GM23338 (cell line): ENCODE measurements around the gene UQCC3. TPM values are rescaled to one million over a fixed set of nuclear protein-coding genes. Genes with fewer than 3 reads are reported as not detected.
A peak's percentile ranks its signal among the peaks of the same experiment; 100 is the strongest.

Experiments
- ATAC-seq: fragments of 200-7000 bp; cut with Tn5 transposase; 3 replicates; pipeline ENCODE4 v1.9.1; 2020
- DNase-seq: peaks from one replicate; pipeline ENCODE4 v3.0.0-alpha.2; 2015; ENCODE audit warnings: low spot score
- H2AFZ ChIP-seq: fragments of 200-600 bp; sonication (generic); 2 replicates; pipeline ENCODE4 v1.8.0; 2016; ENCODE audit warnings: antibody characterized with exemption, mild to moderate bottlenecking, moderate library complexity
- H3F3A ChIP-seq: fragments of 200-600 bp; sonication (generic); replicated peaks from 2 replicates; pipeline ENCODE4 v1.8.0; 2017; ENCODE audit warnings: antibody characterized with exemption, mixed run types, low read depth
- H3K27ac ChIP-seq: fragments of 200-600 bp; sonication (generic); 2 replicates; pipeline ENCODE4 v1.6.1; 2016; ENCODE audit warnings: low read depth
- H3K27me3 ChIP-seq: fragments of 200-600 bp; sonication (generic); 2 replicates; pipeline ENCODE4 v1.8.0; 2016; ENCODE audit warnings: mild to moderate bottlenecking, mixed run types, moderate library complexity; ENCODE audit not compliant: insufficient read depth
- H3K36me3 ChIP-seq: fragments of 200-600 bp; sonication (generic); 2 replicates; pipeline ENCODE4 v1.8.0; 2016; ENCODE audit warnings: mild to moderate bottlenecking; ENCODE audit not compliant: insufficient read depth
- H3K4me1 ChIP-seq: fragments of 200-600 bp; sonication (generic); 2 replicates; pipeline ENCODE4 v1.8.0; 2016; ENCODE audit warnings: mild to moderate bottlenecking, moderate library complexity; ENCODE audit not compliant: insufficient read depth
- H3K4me2 ChIP-seq: fragments of 200-600 bp; sonication (generic); 2 replicates; pipeline ENCODE4 v1.7.1; 2017; ENCODE audit warnings: mixed run types
- H3K4me3 ChIP-seq: fragments of 200-600 bp; sonication (generic); 2 replicates; pipeline ENCODE4 v1.6.1; 2016; ENCODE audit warnings: mixed run types
- H3K79me2 ChIP-seq: fragments of 200-600 bp; sonication (generic); replicated peaks from 2 replicates; pipeline ENCODE4 v1.8.0; 2017; ENCODE audit warnings: mild to moderate bottlenecking; ENCODE audit not compliant: insufficient read depth
- H3K9me2 ChIP-seq: fragments of 200-600 bp; sonication (generic); 2 replicates; pipeline ENCODE4 v1.8.0; 2017; ENCODE audit not compliant: insufficient read depth
- H4K20me1 ChIP-seq: fragments of 200-600 bp; sonication (generic); replicated peaks from 2 replicates; pipeline ENCODE4 v1.8.0; 2017; ENCODE audit warnings: mild to moderate bottlenecking; ENCODE audit not compliant: insufficient read depth
- H3K27ac Mint-ChIP-seq: 2 replicates; pipeline ENCODE4 v1.8.0; 2020; ENCODE audit warnings: inconsistent platforms, mild to moderate bottlenecking, moderate library complexity, mixed read lengths
- H3K27me3 Mint-ChIP-seq: 3 replicates; pipeline ENCODE4 v1.8.0; 2022; ENCODE audit warnings: low read depth, mild to moderate bottlenecking, moderate library complexity, mixed read lengths, inconsistent platforms; ENCODE audit not compliant: insufficient read depth, poor library complexity
- H3K36me3 Mint-ChIP-seq: 3 replicates; pipeline ENCODE4 v1.8.0; 2021; ENCODE audit warnings: low read depth, mild to moderate bottlenecking, inconsistent platforms, moderate library complexity, mixed read lengths
- H3K4me1 Mint-ChIP-seq: 3 replicates; pipeline ENCODE4 v1.8.0; 2020; ENCODE audit warnings: mild to moderate bottlenecking, inconsistent platforms, mixed read lengths
- H3K4me3 Mint-ChIP-seq: 3 replicates; pipeline ENCODE4 v1.8.0; 2021; ENCODE audit warnings: moderate library complexity, mild to moderate bottlenecking, inconsistent platforms, mixed read lengths
- H3K9me3 Mint-ChIP-seq: 3 replicates; pipeline ENCODE4 v1.8.0; 2020; ENCODE audit warnings: moderate library complexity, mild to moderate bottlenecking, inconsistent platforms, mixed read lengths
- CREB1 ChIP-seq: fragments of 250-450 bp; sonication (Bioruptor Pico); IDR thresholded peaks from 2 replicates; pipeline ENCODE4 v1.5.0; 2020; ENCODE audit warnings: low read depth, mild to moderate bottlenecking, moderate library complexity
- EZH2phosphoT487 ChIP-seq: fragments of 200-600 bp; sonication (generic); IDR thresholded peaks from one replicate; pipeline ENCODE4 v1.8.1; 2018; ENCODE audit warnings: antibody characterized with exemption; ENCODE audit not compliant: unreplicated experiment
- JUNB ChIP-seq: IDR thresholded peaks from one replicate; pipeline ENCODE4 v1.6.1; 2016; ENCODE audit warnings: antibody characterized with exemption; ENCODE audit not compliant: unreplicated experiment
- POLR2AphosphoS5 ChIP-seq: IDR thresholded peaks from 2 replicates; pipeline ENCODE4 v1.6.1; 2016; ENCODE audit warnings: antibody characterized with exemption, low read depth
- ZNF331 ChIP-seq: fragments of 250-450 bp; sonication (Bioruptor Pico); IDR thresholded peaks from 2 replicates; pipeline ENCODE4 v1.5.0; 2020; ENCODE audit warnings: low read depth, mild to moderate bottlenecking, moderate library complexity
- ZNF462 ChIP-seq: fragments of 250-450 bp; sonication (Bioruptor Pico); IDR thresholded peaks from 2 replicates; pipeline ENCODE4 v1.5.0; 2020; ENCODE audit warnings: mild to moderate bottlenecking, moderate library complexity
- polyA plus RNA-seq: library from polyadenylated mRNA; unstranded; fragments of >200 nt; fragmentation: Nextera tagmentation; extraction: Ambion mirVana; gene quantifications from 2 replicates; pipeline ENCODE4 v1.2.1, GENCODE V29; 2016
- total RNA-seq: library from RNA; depleted of rRNA; stranded (reverse); fragments of >200 nt; shearing (Covaris generic); gene quantifications from 2 replicates; pipeline ENCODE4 v1.2.3, GENCODE V29; 2014
- TF ChIP-seq, protein P1 (sequence below): IDR thresholded peaks from 2 replicates; pipeline ENCODE4 v1.6.1; 2016; ENCODE audit warnings: antibody characterized with exemption

The UQCC3 gene
- total and polyA plus RNA-seq, 2 experiments from 2014 or later: 13.0 to 54.7 TPM

- no peaks in the 10 kb centered on the region for H3K9me3 Mint-ChIP-seq
- Histone ChIP-seq H3K27me3 (no peaks in the 10 kb centered on the region), H3K36me3 (peaks cover 13% of the 10 kb centered on the region), H4K20me1 (no peaks in the 10 kb centered on the region; the same call in 1 of the 2 replicates), H3K4me3 (peak within 1 kb of the TSS; percentile 82), H3K4me1 (peaks cover 28% of the 10 kb centered on the region), H3K9me2 (no peaks in the 10 kb centered on the region), H3K4me2 (peak within 1 kb of the TSS; percentile 95), H3K79me2 (peaks cover 9% of the 10 kb centered on the region), H2AFZ (no peak within 1 kb of the TSS), H3K27ac (peak within 1 kb of the TSS; percentile 60), H3F3A (peaks cover 54% of the 10 kb centered on the region)
- H3K27me3 Mint-ChIP-seq: peaks cover 27% of the 10 kb centered on the region
- ATAC-seq (peak; percentile 62), DNase-seq (peak; percentile 99)
- peak within 1 kb of the TSS; percentile 92 for H3K4me3 Mint-ChIP-seq
- H3K4me1 Mint-ChIP-seq: peaks cover 36% of the 10 kb centered on the region
- H3K27ac Mint-ChIP-seq: peak within 1 kb of the TSS; percentile 95
- TF ChIP-seq, protein P1, sequence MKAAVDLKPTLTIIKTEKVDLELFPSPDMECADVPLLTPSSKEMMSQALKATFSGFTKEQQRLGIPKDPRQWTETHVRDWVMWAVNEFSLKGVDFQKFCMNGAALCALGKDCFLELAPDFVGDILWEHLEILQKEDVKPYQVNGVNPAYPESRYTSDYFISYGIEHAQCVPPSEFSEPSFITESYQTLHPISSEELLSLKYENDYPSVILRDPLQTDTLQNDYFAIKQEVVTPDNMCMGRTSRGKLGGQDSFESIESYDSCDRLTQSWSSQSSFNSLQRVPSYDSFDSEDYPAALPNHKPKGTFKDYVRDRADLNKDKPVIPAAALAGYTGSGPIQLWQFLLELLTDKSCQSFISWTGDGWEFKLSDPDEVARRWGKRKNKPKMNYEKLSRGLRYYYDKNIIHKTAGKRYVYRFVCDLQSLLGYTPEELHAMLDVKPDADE: peak; percentile 50; the same call in 1 of the 2 replicates
- no peak for TF ChIP-seq EZH2phosphoT487
- TF ChIP-seq ZNF462: peak; percentile 81; the same call in 1 of the 2 replicates
- no peak for TF ChIP-seq JUNB
- TF ChIP-seq CREB1 (CRISPR knock-in tag): peak; percentile 84
- no peak for TF ChIP-seq ZNF331 (CRISPR knock-in tag)
- peak; percentile 69 for TF ChIP-seq POLR2AphosphoS5
- H3K36me3 Mint-ChIP-seq: peaks cover 37% of the 10 kb centered on the region
These were observed 35.9 kb downstream of the UQCC3 start, which contains the start of the genes BSCL2 and GNG3 for GRCh38 chr11:62707277-62707861. TSS of gene BSCL2 (minus strand) at chr11:62707424. CDS start at chr11:62707195, 229 bp downstream. TSS of gene GNG3 (plus strand) at chr11:62707676. CDS start at chr11:62708296, 620 bp downstream.
